NCI-H774 (cell line): ENCODE data around the gene PNP.
"Not testable (repeated sequence)": the region's sequence is repeated elsewhere in the genome, so short reads cannot be mapped to it uniquely, and the experiment has no call there.

Experiments
- DNase-seq: peaks from one replicate; lab custom pipeline; 2025; lab: John Stamatoyannopoulos, UW

PNP gene

DNA sequence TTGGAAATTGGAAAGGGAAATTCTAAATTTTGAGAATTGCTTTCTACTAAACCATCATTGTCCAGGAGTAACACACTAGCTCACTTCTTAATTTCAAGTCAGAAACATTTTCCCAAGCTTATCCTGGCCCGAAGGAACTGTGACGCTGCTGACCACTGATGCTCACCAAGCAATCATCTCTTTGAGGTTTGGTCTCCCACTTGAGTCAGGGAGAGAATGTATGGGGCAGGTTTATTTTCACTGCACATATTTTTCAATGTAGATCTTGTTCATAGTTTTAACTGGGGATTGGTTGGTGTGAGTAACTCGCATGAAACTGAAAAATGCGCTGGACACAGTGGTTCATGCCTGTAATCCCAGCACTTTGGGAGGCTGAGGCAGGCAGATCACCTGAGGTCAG, 23.3 kb downstream of the PNP start:
- DNase-seq: no peak

DNA sequence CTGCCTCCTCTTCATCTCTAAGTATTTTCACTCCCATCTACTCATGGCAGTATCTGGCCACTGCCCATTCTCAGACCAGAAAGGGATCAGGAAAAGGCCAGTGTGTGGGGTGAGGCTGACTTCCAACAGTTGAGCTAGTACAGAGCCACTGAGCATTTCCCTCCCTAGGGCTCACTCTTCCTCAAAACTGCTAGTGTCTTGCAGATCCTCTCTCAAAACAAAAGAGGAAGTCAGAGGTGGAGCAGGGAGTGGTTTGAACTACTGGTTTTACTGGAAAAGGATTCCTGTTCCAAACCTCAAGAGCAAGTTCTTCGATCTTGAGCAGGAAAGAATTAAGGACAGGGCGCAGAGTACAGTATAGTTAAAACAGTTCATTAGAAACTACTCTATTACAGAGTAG, 24.4 kb downstream of the PNP start:
- DNase-seq: no peak

DNA sequence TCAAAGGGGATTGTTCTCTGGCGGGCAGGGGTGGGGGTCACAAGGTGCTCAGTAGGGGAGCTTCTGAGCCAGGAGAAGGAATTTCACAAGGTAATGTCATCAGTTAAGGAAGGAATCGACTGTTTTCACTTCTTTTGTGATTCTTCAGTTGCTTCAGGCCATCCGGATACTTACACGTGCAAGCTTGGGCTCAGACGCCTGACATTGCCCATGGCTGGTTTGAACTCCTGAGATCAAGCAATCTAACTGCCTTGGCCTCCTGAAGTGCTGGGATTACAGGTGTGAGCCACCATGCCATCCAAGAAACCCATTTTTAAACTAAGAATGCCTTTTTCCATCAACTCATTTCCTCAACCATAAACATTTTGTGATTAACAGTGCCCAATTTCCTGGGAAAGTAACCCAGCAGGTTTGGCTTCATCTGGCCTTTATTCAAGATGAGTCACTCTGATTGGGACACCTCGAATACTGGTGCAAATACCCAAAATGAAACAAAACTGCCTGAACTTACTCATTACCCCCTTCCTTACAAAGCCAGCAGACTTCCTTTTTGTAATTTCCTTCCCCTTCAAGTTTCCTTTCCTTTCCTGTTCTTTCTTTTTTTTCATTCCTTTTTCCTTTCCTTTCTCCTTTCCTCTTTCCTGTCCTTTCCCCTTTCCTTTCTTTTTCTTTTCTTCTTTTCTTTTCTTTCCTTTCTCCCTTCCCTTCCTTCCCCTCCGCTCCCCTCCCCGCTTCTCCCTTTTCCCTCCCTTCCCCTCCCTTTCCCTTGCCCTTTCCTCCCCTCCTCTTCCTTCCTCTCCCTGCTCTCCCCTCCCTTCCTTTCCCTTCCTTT, 25.9 kb downstream of the PNP start:
- DNase-seq: no peak

DNA sequence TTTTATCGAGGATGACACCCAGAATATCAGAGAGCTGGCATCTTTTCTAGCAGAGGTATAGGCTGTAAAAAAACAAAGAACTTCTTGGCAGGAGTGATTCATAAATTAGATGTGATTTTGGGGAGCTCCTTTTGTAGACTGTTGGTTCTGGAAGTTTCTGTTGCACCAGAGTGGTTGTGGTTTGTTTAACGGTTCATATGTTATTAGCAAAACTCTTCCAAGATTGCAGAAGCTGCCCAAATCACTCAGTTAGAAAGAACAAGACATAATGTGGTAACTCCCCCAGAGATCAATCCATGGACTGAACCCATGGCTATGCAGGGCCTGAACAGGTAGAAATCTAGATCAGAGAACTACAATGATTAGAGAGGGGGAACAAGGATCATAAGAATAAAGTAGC, 29.4 kb downstream of the PNP start:
- DNase-seq: no peak

DNA sequence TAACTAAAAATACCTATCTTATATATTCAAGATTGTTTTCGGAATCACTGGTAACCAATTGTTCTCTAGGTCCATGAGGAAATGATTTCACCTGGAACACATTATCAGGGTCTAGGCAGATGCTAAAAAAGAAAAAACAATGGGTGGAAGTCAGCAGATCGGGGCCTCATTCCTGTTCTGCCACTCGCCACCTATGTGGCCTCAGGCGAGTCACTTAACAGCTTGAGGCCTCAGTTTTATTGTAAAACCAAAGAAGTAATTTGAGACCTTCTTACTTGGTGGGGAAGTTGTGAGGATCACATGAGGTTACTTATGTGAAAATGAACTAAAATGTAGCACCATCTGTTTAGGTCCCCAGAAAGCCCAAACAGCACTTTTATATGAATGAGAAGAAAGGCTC, 29.9 kb downstream of the PNP start:
- DNase-seq: no peak

DNA sequence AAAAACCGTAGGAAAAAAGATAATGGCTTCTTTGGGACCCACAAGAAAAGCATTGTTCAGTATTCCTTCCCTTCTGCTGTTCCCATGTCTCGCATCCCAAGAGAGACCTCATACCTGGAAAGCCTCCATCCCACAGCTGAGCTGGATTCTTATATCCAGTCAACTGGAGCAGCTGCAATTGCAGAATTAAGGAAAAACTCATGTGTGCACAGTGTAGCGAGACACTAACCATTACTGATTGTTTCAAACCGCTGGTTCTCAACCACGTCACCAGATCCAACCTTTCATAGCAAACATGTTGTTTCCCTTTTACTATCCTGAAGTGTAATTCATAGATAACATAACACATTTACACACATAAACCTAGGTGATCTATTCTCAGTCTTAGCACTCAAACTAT, 30.7 kb downstream of the PNP start:
- no peak for DNase-seq

DNA sequence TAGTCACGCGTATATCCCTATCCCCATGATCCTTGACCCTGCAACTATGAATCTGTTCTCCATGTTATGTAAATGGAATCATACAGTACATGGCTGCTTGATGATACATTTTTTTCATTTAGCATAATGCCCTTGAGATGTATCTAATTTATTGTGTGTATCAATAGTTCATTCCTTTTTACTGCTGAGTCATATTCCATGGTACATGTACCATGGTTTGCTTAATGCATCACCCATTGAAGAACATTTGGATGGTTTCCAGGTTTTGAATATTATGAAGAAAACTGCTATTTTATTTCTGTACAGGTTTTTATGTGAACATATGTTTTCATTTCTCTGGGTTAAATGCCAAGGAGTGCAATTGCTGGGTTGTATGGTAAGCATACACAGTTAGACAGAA, 32.1 kb downstream of the PNP start:
- DNase-seq: no peak

DNA sequence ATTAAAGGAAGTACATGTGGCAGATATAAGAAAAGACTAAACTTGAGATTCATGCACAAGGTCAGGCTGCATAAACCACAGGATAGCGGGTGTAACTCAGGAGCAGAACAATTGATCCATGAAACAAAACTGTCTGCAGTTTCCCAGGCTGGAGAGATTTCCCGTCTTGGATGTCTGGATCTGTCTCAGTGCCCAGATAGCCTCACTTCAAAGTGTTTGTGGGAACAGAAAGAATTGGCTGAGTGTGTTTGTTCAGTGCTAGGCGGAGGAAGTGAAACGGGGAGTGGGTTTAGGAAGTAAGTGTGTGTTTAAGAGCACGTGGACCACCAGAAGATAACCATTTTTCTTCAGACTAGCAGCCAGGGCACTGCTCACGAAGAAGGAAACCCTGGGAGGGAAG, 34.7 kb downstream of the PNP start:
- DNase-seq: no peak

DNA sequence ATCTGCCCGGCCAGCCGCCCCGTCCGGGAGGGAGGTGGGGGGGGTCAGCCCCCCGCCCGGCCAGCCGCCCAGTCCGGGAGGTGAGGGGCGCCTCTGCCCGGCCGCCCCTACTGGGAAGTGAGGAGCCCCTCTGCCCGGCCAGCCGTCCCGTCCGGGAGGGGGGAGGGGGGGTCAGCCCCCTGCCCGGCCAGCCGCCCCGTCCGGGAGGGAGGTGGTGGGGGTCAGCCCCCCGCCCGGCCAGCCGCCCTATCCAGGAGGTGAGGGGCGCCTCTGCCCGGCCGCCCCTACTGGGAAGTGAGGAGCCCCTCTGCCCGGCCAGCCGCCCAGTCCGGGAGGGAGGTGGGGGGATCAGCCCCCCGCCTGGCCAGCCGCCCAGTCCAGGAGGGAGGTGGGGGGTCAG, 37.1 kb downstream of the PNP start:
- DNase-seq: not testable (repeated sequence)

DNA sequence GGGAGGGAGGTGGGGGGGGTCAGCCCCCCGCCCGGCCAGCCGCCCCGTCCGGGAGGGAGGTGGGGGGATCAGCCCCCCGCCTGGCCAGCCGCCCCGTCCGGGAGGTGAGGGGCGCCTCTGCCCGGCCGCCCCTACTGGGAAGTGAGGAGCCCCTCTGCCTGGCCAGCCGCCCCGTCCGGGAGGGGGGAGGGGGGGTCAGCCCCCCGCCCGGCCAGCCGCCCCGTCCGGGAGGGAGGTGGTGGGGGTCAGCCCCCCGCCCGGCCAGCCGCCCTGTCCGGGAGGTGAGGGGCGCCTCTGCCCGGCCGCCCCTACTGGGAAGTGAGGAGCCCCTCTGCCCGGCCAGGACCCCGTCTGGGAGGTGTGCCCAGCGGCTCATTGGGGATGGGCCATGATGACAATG, 37.5 kb downstream of the PNP start:
- DNase-seq: not testable (repeated sequence)

DNA sequence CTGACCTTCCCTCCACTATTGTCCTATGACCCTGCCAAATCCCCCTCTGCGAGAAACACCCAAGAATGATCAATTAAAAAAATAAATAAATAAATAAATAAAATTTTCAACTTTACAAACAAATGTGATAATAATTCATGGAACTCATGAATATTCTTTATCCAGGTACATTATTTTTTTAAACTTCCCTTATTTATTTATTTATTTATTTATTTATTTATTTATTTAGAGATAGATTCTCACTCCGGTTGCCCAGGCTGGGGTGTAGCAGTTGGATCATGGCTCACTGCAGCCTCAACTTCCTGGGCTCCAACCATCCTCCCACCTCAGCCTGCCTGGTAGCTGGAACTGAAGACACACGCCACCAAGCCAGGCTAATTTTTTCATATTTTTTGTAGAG, 38.3 kb downstream of the PNP start:
- DNase-seq: not testable (repeated sequence)

DNA sequence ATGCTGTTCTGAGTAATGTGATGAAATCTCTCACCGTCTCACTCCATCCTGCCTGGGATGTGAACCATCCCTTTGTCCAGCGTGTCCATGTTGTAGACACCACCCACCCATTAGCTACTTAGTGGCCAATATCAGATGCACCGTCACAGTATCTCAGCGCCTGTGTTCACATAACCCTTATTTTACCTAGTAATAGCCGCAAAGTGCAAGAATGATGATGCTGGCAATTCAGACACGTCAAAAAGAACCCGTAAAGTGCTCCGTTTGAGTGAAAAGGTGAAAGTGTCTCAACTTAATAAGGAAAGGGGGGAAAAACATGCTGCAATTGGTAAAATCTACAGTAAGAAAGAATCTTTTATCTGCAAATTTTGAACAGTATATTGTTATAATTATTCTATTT, 39.2 kb downstream of the PNP start:
- no peak for DNase-seq

DNA sequence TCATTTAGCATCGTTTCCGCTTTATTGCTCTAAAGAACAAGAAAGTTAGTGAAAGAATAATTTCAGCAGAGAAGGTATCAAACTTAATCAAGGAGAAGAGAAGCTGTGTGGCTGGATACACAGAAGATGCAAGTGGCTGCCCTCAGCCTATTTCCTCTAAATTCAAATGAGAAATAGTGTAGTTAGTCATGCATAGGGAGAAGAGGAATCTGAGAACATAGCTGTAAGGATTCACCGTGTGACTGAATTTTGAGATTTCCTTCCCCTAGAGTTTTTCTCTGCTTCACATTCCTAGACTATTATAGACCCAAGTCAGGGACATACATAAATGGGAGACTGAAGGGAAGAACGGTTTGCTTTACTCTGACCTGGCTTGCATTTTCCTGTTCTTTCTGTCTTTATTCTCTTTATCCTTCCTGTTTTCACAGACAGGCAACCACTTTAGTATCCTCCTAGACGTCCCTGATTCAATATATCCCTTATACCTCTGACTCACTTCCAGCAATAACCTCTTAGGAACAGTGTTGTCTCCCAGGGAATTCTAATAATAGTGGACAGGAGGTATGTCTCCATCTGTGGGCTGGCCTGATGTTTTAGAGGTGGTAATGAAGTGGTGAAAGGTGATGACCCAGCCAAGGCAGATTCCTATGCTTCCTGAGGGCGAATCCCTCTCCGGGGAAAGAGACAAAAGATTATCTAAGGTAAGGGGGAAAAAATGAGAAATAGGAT, 43.1 kb downstream of the PNP start:
- DNase-seq: no peak

DNA sequence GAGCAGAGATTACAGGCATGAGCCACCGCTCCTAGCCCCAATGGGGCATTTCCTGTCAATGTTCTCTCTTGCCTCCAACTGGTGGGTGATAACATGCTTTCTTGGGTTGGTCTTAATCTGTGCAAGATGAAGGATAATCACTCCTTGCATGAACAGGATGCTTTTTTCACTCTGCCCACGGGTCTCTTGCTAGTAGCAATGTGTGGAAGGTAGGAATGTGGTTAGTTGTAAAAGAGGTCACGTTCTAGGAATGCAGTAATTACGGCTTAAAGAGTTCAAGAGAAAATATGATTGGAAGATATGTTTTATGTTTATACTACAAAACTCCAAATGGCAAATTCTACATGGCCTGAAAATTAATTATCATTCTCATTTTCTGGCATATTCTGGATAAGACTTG, 46.6 kb downstream of the PNP start:
- DNase-seq: no peak

DNA sequence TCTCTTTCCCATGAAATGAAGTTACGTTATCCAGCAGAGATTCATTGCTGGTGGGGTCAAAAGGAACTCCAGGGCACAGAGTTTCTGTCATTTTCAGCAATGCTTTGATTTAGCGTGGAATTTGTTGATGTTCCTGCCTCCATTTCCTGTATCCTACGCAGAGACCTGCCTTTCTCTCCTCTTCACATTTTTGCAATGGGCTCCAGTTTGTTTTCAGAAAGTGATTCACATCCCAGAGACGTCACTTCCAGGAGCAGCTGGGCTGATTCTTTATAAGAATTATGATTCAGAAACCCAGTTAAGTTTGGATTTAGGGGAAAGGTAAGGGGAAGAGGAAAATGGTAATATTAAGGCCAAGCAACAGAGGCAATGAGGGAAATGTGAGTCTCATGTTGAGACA, 47.7 kb downstream of the PNP start:
- DNase-seq: no peak

DNA sequence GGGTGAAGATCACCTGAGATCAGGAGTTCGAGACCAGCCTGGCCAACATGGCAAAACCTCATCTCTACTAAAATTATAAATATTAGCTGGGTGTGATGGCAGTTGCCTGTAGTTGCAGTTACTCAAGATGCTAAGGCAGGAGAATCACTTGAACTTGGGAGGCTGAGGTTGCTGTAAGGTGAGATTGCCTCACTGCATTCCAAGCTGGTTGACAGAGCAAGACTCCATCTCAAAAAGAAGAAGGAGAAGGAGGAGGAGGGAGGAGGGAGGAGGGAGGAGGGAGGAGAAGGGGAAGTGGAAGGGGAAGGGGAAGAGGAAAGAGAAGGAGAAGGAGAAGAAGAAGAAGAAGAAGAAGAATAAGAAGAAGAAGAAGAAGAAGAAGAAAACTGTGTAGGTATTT, 53.1 kb downstream of the PNP start:
- no peak for DNase-seq

DNA sequence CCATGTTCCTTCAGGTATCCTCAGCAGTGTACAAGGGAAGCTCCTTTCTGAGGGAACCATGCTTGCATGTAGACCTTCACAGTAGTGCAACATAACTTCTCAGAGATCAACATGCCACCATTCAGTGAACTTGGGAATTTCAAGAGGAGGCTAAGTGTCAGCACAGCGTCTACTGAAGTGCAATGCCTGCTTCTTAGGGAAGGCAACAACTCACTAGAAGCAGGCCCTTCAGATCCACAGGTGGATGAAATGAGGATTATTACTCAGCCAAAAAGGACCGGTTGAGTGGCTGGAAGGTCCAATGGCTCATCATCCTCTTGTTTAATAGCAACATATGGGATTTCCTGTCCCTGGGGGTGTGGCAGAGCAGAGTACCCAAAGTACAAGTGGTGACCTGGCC, 54.8 kb downstream of the PNP start:
- no peak for DNase-seq
